Esophagus squamous epithelium (tissue), 5 donors: Measurements from ENCODE around the gene BRPF3. TPM values are rescaled to one million over a fixed set of nuclear protein-coding genes. Genes with fewer than 3 reads are reported as not detected.

ENCODE experiments used
- DNase-seq: peaks from one replicate; lab custom pipeline; 2025; lab: John Stamatoyannopoulos, UW
- H3K27ac ChIP-seq, 4 donors: fragments of 200-600 bp; sonication (generic); one replicate each; pipeline ENCODE4 v1.5.1; 2016 to 2019; ENCODE audit warnings: mild to moderate bottlenecking in 1 of 4
- H3K27me3 ChIP-seq, 4 donors: fragments of 200-600 bp; sonication (generic); 1 replicate in 3 of 4; 2 replicates in 1 of 4; pipeline versions ENCODE4 v1.5.1 to v1.6.0; 2017 to 2021; ENCODE audit warnings: antibody characterized with exemption in 1 of 4
- H3K36me3 ChIP-seq, 3 donors: fragments of 200-600 bp; sonication (generic); one replicate each; pipeline ENCODE4 v1.5.1; 2016 to 2019
- H3K4me1 ChIP-seq, 3 donors: fragments of 200-600 bp; sonication (generic); one replicate each; pipeline ENCODE4 v1.5.1; 2017 to 2019
- H3K4me3 ChIP-seq, 4 donors: fragments of 200-600 bp; sonication (generic); 1 replicate in 3 of 4; 2 replicates in 1 of 4; pipeline ENCODE4 v1.5.1; 2016 to 2019; ENCODE audit warnings: mild to moderate bottlenecking in 2 of 4, moderate library complexity in 1 of 4
- H3K9me3 ChIP-seq, 3 donors: fragments of 200-600 bp; sonication (generic); one replicate each; pipeline ENCODE4 v1.5.1; 2016 to 2019
- POLR2A ChIP-seq, 4 donors: fragments of 450-650 bp; IDR thresholded peaks; one replicate each; pipeline ENCODE4 v1.6.1; 2017; ENCODE audit warnings: antibody characterized with exemption in 4 of 4, mild to moderate bottlenecking in 4 of 4, moderate library complexity in 3 of 4
- WGBS, 2 donors: methylation state at CpG; one replicate each; pipeline ENCODE4 v1.1.5; 2018; 5-methylcytosine and 5-hydroxymethylcytosine counted together
- intact Hi-C: fragments of 100-400 bp; cut with DNase I; formaldehyde crosslinking; loops from one replicate; pipeline ENCODE4 v1.15.0; 2022
- total RNA-seq, 4 donors: library from RNA; depleted of rRNA; stranded (reverse); fragments of >200 nt; gene quantifications; one replicate each; pipeline ENCODE4 v1.1.0, GENCODE V29; 2016
- TF ChIP-seq, protein P1 (sequence below), 6 experiments: fragments of 450-650 bp in 4 of 6; fragments of 200-600 bp in 2 of 6; sonication (generic) in 2 of 6; IDR thresholded peaks; one replicate each; pipeline ENCODE4 v1.5.1; 2016 to 2019; ENCODE audit warnings: antibody characterized with exemption in 6 of 6, mild to moderate bottlenecking in 4 of 6, moderate library complexity in 4 of 6
- donor health status: DM: yes; HTN: yes; CAD: no.

BRPF3 gene
- total RNA-seq = 10 to 100 TPM in 2 of 4 donors, 1 to 10 TPM in 2; 6.3 to 16.8 (median 9.9) TPM

- Histone ChIP-seq H3K4me3 (peak within 1 kb of the TSS; percentile 80 to 97 (median 90)), H3K36me3 (peaks cover 0 to 17% (median 15%) of the 10 kb centered on the region in 3 donors), H3K27ac (peak within 1 kb of the TSS; percentile 97 to 99 (median 98)), H3K27me3 (no peaks in the 10 kb centered on the region), H3K4me1 (peaks cover 9 to 34% (median 14%) of the 10 kb centered on the region in 3 donors), H3K9me3 (no peaks in the 10 kb centered on the region)
- 0% methylated on average over 3 of the region's 79 CpGs; no CpG with 5 or more reads in 1 of the 2 donors for WGBS, 2 donors
- peak in 1 of 4 donors; percentile 30 for TF ChIP-seq POLR2A (IDR thresholded peaks at IDR 0.05)
- TF ChIP-seq, protein P1, sequence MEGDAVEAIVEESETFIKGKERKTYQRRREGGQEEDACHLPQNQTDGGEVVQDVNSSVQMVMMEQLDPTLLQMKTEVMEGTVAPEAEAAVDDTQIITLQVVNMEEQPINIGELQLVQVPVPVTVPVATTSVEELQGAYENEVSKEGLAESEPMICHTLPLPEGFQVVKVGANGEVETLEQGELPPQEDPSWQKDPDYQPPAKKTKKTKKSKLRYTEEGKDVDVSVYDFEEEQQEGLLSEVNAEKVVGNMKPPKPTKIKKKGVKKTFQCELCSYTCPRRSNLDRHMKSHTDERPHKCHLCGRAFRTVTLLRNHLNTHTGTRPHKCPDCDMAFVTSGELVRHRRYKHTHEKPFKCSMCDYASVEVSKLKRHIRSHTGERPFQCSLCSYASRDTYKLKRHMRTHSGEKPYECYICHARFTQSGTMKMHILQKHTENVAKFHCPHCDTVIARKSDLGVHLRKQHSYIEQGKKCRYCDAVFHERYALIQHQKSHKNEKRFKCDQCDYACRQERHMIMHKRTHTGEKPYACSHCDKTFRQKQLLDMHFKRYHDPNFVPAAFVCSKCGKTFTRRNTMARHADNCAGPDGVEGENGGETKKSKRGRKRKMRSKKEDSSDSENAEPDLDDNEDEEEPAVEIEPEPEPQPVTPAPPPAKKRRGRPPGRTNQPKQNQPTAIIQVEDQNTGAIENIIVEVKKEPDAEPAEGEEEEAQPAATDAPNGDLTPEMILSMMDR (IDR thresholded peaks at IDR 0.05) = peak; percentile 32 to 93 (median 79)
- DNase-seq = peak; percentile 29
- intact Hi-C loops = loop anchor here (5.0 to 10.0 kb wide), 2 partner anchors 69 to 171 kb away; partner anchors contain the start of genes MAPK14 and SLC26A8
Measured at GRCh38 chr6:36196113-36196879, at the start of gene BRPF3. Gene BRPF3 (plus strand): TSS chr6:36196744. CDS start chr6:36200323, 3,579 bp downstream.

- peaks cover 10 to 35% (median 12%) of the 10 kb centered on the region in 3 donors for H3K4me1 ChIP-seq
- WGBS, 2 donors = 89 to 94% methylated on average over 3 of the region's 3 CpGs
- peaks cover 0 to under 1% (median 0%) of the 10 kb centered on the region in 3 donors for H3K36me3 ChIP-seq
- TF ChIP-seq, protein P1 (IDR thresholded peaks at IDR 0.05) = no peak
- TF ChIP-seq POLR2A (IDR thresholded peaks at IDR 0.05) = no peak
- no peaks in the 10 kb centered on the region for H3K27me3 ChIP-seq
- no peaks in the 10 kb centered on the region for H3K9me3 ChIP-seq
- DNase-seq = no peak
- no peak overlapping the region for H3K27ac ChIP-seq
- H3K4me3 ChIP-seq = no peak overlapping the region
- intact Hi-C loops = no loop called here
Measured at GRCh38 chr6:36147294-36147693, 49.2 kb upstream of the BRPF3 start.

DNA sequence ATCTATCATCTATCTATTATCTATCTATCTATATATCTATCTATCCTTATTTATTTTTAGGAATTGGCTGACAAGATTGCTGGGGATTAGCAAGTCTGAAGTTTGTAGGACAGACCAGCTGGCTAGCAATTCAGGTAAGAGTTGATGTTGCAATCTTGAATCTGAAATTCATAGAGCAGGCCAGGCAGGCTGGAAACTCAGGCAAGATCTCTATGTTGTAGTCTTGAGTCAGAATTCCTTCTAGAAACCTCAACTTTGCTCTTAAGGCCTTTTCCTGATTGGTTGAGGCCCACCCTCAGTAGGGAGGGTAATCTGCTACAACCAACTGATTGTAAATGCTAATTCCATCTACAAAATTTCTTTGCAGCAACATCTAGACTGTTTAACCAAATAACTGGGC is 47.1 kb upstream of the BRPF3 start:
- no peak overlapping the region for H3K4me3 ChIP-seq
- no peaks in the 10 kb centered on the region for H3K36me3 ChIP-seq
- TF ChIP-seq, protein P1 (IDR thresholded peaks at IDR 0.05) = no peak
- no peak for TF ChIP-seq POLR2A (IDR thresholded peaks at IDR 0.05)
- H3K27ac ChIP-seq = peak overlapping the region in 3 of 4 donors; percentile 35 to 57 (median 36)
- intact Hi-C loops = no loop called here
- no peaks in the 10 kb centered on the region for H3K9me3 ChIP-seq
- H3K27me3 ChIP-seq = no peaks in the 10 kb centered on the region
- peaks cover 10 to 42% (median 15%) of the 10 kb centered on the region in 3 donors for H3K4me1 ChIP-seq
- no peak for DNase-seq

- Histone ChIP-seq H3K27me3 (no peaks in the 10 kb centered on the region), H3K9me3 (no peaks in the 10 kb centered on the region), H3K4me3 (no peak overlapping the region), H3K36me3 (no peaks in the 10 kb centered on the region), H3K27ac (peak overlapping the region in 2 of 4 donors; percentile 48 to 57), H3K4me1 (peaks cover 10 to 49% (median 15%) of the 10 kb centered on the region in 3 donors)
- 47 to 59% methylated on average over 3 of the region's 3 CpGs for WGBS, 2 donors
- DNase-seq = no peak
- TF ChIP-seq POLR2A (IDR thresholded peaks at IDR 0.05) = no peak
- TF ChIP-seq, protein P1 (IDR thresholded peaks at IDR 0.05) = no peak
- intact Hi-C loops = no loop called here
Measured at GRCh38 chr6:36150283-36150682, 46.3 kb upstream of the BRPF3 start.

DNA sequence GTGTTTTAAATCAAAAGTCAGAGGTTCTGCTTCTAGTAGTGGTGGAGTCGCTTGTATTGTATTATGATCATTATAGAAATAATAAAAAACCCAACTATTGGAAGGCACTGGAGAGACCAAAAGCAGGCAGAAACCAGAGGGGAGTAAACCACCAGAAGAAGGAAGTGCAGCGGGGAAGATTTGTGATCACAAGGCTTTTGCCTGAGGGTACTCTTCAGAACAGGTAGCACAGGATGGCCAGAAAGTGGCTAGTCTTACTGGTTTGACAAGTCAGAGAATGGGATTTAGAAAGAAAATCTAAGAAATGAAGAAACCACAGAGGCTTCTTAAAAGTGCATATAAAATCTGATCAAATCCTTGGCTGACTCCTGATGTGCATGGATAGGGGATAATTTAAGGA is 42.3 kb upstream of the BRPF3 start:
- peaks cover 10 to 47% (median 15%) of the 10 kb centered on the region in 3 donors for H3K4me1 ChIP-seq
- TF ChIP-seq, protein P1 (IDR thresholded peaks at IDR 0.05) = no peak
- no peak for TF ChIP-seq POLR2A (IDR thresholded peaks at IDR 0.05)
- H3K36me3 ChIP-seq = no peaks in the 10 kb centered on the region
- no peak overlapping the region for H3K4me3 ChIP-seq
- 36 to 49% methylated on average over 2 of the region's 2 CpGs for WGBS, 2 donors
- DNase-seq = no peak
- H3K27ac ChIP-seq = peak overlapping the region in 3 of 4 donors; percentile 28 to 79 (median 73)
- intact Hi-C loops = no loop called here
- H3K9me3 ChIP-seq = no peaks in the 10 kb centered on the region
- H3K27me3 ChIP-seq = no peaks in the 10 kb centered on the region
